Stimulated activated CD4-positive, alpha-beta T cell treated with anti-CD3 and anti-CD28 coated beads, Interleukin-1b, Interleukin-23, amount 100 ng/mL, for 4 hours (primary cell): Measurements from ENCODE around the gene SAP130.

Source experiments
- DNase-seq, 2 donors: peaks; one replicate each; pipeline ENCODE4 v3.0.0-alpha.2; 2020; ENCODE audit warnings: low read depth in 2 of 2

SAP130 gene

GRCh38 chr2:128026448-128027277 lies 1.2 kb downstream of the SAP130 start:
- no peak for DNase-seq

- no peak for DNase-seq
These were observed 3.0 kb downstream of the SAP130 start for GRCh38 chr2:128024816-128025215.

- no peak for DNase-seq
These were observed 10.3 kb downstream of the SAP130 start for GRCh38 chr2:128017561-128017960.

GRCh38 chr2:128016620-128017019 lies 11.2 kb downstream of the SAP130 start:
- DNase-seq: no peak

GRCh38 chr2:128012698-128013097 lies 15.2 kb downstream of the SAP130 start:
- no peak for DNase-seq

- DNase-seq: no peak
These were observed 19.7 kb downstream of the SAP130 start for GRCh38 chr2:128008074-128008672.

- no peak for DNase-seq
These were observed 23.4 kb downstream of the SAP130 start for GRCh38 chr2:128004509-128004908.

- no peak for DNase-seq
These were observed 24.4 kb downstream of the SAP130 start for GRCh38 chr2:128003463-128003862.

GRCh38 chr2:127996160-127996559 lies 31.7 kb downstream of the SAP130 start:
- no peak for DNase-seq

GRCh38 chr2:127995725-127996124 lies 32.1 kb downstream of the SAP130 start:
- no peak for DNase-seq

- no peak for DNase-seq
These were observed 34.2 kb downstream of the SAP130 start for GRCh38 chr2:127993659-127994058.

GRCh38 chr2:127991742-127992141 lies 36.1 kb downstream of the SAP130 start:
- DNase-seq: no peak

- DNase-seq: no peak
These were observed 41.2 kb downstream of the SAP130 start for GRCh38 chr2:127986548-127987079.

- no peak for DNase-seq
These were observed 42.1 kb downstream of the SAP130 start for GRCh38 chr2:127985735-127986134.

- DNase-seq: no peak
These were observed 42.7 kb downstream of the SAP130 start for GRCh38 chr2:127985026-127985734.

- DNase-seq: no peak
These were observed 43.3 kb downstream of the SAP130 start for GRCh38 chr2:127984551-127984950.

- no peak for DNase-seq
These were observed 58.4 kb downstream of the SAP130 start for GRCh38 chr2:127969446-127969845.

GRCh38 chr2:127968610-127969339 lies 59.1 kb downstream of the SAP130 start:
- no peak for DNase-seq

GRCh38 chr2:127961729-127962128 lies 66.1 kb downstream of the SAP130 start:
- DNase-seq: no peak

- no peak for DNase-seq
These were observed 70.6 kb downstream of the SAP130 start for GRCh38 chr2:127957240-127957639.

GRCh38 chr2:127954857-127955256 lies 73.0 kb downstream of the SAP130 start:
- no peak for DNase-seq

GRCh38 chr2:127953849-127954248 lies 74.0 kb downstream of the SAP130 start:
- no peak for DNase-seq
